Measurements from ENCODE around the gene ITPR3. TPM values are rescaled to one million over a fixed set of nuclear protein-coding genes. Genes with fewer than 3 reads are reported as not detected.

Gene ITPR3
- total RNA-seq, 1 donor from 2014 or later = 0.34 TPM

DNA sequence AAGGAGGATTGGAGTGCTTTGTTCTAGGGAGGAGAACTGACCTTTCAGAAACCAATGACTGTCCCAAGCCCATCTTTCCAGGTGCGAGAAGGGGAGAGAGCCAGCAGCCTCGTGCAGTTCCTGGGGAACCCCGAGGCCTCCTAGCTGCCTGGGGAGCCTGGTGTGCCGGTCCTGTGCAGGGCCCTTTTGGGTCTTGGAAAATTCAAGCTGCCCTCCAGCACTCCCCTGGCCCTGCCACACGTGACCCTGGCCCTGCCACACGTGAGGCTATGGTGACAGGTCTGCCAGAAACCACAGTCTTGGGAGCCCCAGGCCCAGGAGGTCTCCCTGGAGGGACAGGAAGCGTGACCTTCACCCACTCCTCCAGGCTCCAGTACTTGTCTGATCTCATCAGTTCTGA, 109.9 kb downstream of the ITPR3 start:
- DNase-seq = no peak
- H3K4me3 Mint-ChIP-seq (ENCODE audit: unreplicated experiment) = no peak overlapping the region
- peaks cover 4% of the 10 kb centered on the region for H3K9me3 Mint-ChIP-seq (ENCODE audit: unreplicated experiment)
- H3K36me3 Mint-ChIP-seq (ENCODE audit: unreplicated experiment) = no peaks in the 10 kb centered on the region
- no peak overlapping the region for H3K27ac Mint-ChIP-seq (ENCODE audit: unreplicated experiment)
- peaks cover 32% of the 10 kb centered on the region for H3K4me1 Mint-ChIP-seq (ENCODE audit: low read depth, unreplicated experiment)
- H3K27me3 Mint-ChIP-seq (ENCODE audit: unreplicated experiment) = peaks cover 10% of the 10 kb centered on the region
- TF ChIP-seq, protein P1, sequence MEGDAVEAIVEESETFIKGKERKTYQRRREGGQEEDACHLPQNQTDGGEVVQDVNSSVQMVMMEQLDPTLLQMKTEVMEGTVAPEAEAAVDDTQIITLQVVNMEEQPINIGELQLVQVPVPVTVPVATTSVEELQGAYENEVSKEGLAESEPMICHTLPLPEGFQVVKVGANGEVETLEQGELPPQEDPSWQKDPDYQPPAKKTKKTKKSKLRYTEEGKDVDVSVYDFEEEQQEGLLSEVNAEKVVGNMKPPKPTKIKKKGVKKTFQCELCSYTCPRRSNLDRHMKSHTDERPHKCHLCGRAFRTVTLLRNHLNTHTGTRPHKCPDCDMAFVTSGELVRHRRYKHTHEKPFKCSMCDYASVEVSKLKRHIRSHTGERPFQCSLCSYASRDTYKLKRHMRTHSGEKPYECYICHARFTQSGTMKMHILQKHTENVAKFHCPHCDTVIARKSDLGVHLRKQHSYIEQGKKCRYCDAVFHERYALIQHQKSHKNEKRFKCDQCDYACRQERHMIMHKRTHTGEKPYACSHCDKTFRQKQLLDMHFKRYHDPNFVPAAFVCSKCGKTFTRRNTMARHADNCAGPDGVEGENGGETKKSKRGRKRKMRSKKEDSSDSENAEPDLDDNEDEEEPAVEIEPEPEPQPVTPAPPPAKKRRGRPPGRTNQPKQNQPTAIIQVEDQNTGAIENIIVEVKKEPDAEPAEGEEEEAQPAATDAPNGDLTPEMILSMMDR (IDR thresholded peaks at IDR 0.05; ENCODE audit: partially characterized antibody, unreplicated experiment) = no peak

DNA sequence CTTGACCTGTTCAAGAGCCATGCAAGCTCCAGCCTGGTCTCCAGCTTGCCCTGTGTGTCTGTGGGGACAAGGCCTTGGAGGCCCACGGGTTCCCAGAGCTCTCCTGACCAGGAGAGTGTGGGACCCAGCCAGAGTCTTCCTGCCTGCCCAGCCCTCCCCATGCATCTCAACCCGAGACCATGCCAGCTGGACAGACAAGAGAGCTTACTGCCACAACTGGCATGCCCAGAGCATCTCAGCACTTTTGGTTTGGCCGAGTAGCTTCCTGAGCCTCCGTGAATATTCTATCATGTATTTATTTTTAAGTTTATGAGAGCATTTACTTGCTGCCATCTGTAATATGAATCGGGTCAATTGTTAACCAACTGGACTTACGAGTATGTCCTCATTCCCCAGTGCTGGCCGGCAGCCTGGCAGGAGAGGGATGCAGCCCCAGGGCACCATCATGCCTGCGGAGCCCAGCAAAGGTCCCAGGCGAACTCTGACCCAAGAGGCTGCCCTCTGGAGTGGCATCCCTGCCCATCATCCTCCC, 110.7 kb downstream of the ITPR3 start:
- peaks cover 32% of the 10 kb centered on the region for H3K4me1 Mint-ChIP-seq (ENCODE audit: low read depth, unreplicated experiment)
- no peak overlapping the region for H3K4me3 Mint-ChIP-seq (ENCODE audit: unreplicated experiment)

DNA sequence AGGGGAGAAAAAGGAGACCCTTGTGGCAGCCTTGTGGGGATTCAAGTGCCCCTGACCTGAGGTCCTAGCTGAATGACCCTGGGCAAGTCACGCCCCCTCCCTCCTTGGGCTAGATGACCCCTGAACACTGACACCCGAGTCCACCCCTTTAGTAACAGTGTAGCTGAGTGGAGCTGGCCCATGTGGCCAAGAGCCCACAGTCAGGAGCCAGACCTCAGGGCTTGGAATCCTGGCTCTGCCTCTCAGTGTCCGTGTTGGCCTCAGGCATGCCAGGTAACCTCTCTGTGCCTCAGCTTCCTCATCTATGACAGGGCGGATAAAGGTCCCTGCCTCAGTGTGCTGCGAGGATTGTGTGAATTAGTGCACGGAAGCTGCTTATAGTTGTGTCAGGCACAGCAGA, 111.3 kb downstream of the ITPR3 start:
- DNase-seq = no peak
- peak overlapping the region; percentile 48 for H3K27ac Mint-ChIP-seq (ENCODE audit: unreplicated experiment)
- TF ChIP-seq, protein P1 (IDR thresholded peaks at IDR 0.05; ENCODE audit: partially characterized antibody, unreplicated experiment) = no peak
- no peaks in the 10 kb centered on the region for H3K36me3 Mint-ChIP-seq (ENCODE audit: unreplicated experiment)
- peaks cover 10% of the 10 kb centered on the region for H3K27me3 Mint-ChIP-seq (ENCODE audit: unreplicated experiment)
- H3K4me1 Mint-ChIP-seq (ENCODE audit: low read depth, unreplicated experiment) = peaks cover 35% of the 10 kb centered on the region
- peaks cover 4% of the 10 kb centered on the region for H3K9me3 Mint-ChIP-seq (ENCODE audit: unreplicated experiment)
- H3K4me3 Mint-ChIP-seq (ENCODE audit: unreplicated experiment) = no peak overlapping the region

More for the DNA sequence above, 110.7 kb downstream of the ITPR3 start:
- Mint-ChIP-seq H3K9me3 (ENCODE audit: unreplicated experiment) (peaks cover 4% of the 10 kb centered on the region), H3K27me3 (ENCODE audit: unreplicated experiment) (peaks cover 10% of the 10 kb centered on the region), H3K36me3 (ENCODE audit: unreplicated experiment) (no peaks in the 10 kb centered on the region), H3K27ac (ENCODE audit: unreplicated experiment) (no peak overlapping the region)
- no peak for DNase-seq
- TF ChIP-seq, protein P1 (IDR thresholded peaks at IDR 0.05; ENCODE audit: partially characterized antibody, unreplicated experiment) = no peak

DNA sequence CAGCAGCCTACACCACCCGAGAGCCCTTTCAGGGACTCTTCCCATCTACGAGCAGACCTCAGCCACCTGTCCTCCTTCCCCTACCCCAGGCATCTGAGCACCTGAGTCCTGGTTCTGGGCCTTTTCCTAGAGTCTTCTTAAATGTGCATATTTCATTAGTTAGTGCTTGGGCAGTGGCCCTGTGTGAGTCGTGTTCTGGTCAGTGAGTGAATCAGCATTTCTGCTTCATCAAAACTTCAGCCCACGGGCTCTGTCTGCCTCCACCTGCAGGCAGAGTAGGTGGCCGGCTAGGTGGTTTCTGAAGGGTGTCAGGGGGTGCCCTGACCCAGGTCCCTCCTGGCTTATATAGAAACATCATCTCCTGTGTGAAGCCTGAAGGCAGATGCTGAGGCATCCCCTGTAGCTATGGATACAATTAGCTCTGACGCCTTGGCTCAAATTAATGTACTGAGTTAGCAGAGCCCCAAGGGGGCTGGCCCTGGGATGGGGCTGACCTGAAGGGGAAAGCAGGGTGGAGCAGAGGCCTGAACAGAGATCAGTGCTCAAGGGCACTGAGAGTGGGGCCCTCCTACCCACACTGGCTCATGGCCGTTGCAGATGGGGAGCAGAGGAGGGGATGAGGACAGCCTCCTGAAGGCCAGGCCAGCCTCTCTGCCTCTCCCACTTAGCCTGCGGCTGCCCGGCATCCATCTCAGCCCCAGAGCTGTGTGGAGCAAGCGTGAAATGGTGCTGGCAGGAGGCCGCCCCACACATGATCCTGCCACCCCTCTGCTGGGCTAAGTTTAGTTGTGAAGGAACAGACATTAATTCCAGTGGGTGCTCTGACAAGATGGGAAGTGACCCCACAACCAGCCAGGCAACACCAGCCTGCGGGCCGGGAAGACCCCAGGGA, 111.9 kb downstream of the ITPR3 start:
- peaks cover 37% of the 10 kb centered on the region for H3K4me1 Mint-ChIP-seq (ENCODE audit: low read depth, unreplicated experiment)
- H3K4me3 Mint-ChIP-seq (ENCODE audit: unreplicated experiment) = peak overlapping the region; percentile 42
- peaks cover 10% of the 10 kb centered on the region for H3K27me3 Mint-ChIP-seq (ENCODE audit: unreplicated experiment)
- H3K27ac Mint-ChIP-seq (ENCODE audit: unreplicated experiment) = peak overlapping the region; percentile 55
- TF ChIP-seq, protein P1 (IDR thresholded peaks at IDR 0.05; ENCODE audit: partially characterized antibody, unreplicated experiment) = no peak
- no peaks in the 10 kb centered on the region for H3K36me3 Mint-ChIP-seq (ENCODE audit: unreplicated experiment)
- DNase-seq = peak; percentile 57
- peaks cover 4% of the 10 kb centered on the region for H3K9me3 Mint-ChIP-seq (ENCODE audit: unreplicated experiment)

DNA sequence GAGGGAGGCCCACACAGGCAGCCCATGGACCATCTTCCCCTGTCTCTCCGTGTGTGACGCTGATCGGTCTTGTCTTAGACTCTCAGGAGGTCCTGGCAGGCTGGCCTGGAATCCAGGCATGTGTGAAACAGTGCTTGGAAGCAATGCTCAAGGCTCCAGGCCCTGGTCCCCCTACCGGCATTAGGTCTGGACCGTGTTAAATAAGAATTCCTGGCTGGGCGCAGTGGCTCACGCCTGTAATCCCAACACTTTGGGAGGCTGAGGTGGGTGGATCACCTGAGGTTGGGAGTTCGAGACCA, 112.5 kb downstream of the ITPR3 start:
- no peaks in the 10 kb centered on the region for H3K36me3 Mint-ChIP-seq (ENCODE audit: unreplicated experiment)
- peaks cover 3% of the 10 kb centered on the region for H3K9me3 Mint-ChIP-seq (ENCODE audit: unreplicated experiment)
- no peak for DNase-seq
- no peak overlapping the region for H3K27ac Mint-ChIP-seq (ENCODE audit: unreplicated experiment)
- H3K27me3 Mint-ChIP-seq (ENCODE audit: unreplicated experiment) = peaks cover 10% of the 10 kb centered on the region
- H3K4me1 Mint-ChIP-seq (ENCODE audit: low read depth, unreplicated experiment) = peaks cover 37% of the 10 kb centered on the region
- TF ChIP-seq, protein P1 (IDR thresholded peaks at IDR 0.05; ENCODE audit: partially characterized antibody, unreplicated experiment) = no peak
- no peak overlapping the region for H3K4me3 Mint-ChIP-seq (ENCODE audit: unreplicated experiment)

Measured in glutamatergic neuron (in vitro differentiated cells).